Muscle of leg (tissue), 11 donors: ENCODE results near the gene SOCS7. TPM values are rescaled to one million over a fixed set of nuclear protein-coding genes. Genes with fewer than 3 reads are reported as not detected.

Source experiments
- DNase-seq: peaks from one replicate; pipeline ENCODE4 v3.0.0; 2013
- H3K27ac ChIP-seq: one replicate; pipeline ENCODE4 v1.5.1; 2013; ENCODE audit warnings: mild to moderate bottlenecking, low read length, control low read depth
- H3K27me3 ChIP-seq: one replicate; pipeline ENCODE4 v1.6.1; 2013; ENCODE audit warnings: low read length; ENCODE audit not compliant: control insufficient read depth, insufficient read depth
- H3K36me3 ChIP-seq: one replicate; pipeline ENCODE4 v1.6.1; 2013; ENCODE audit warnings: low read length; ENCODE audit not compliant: control insufficient read depth, insufficient read depth
- H3K4me1 ChIP-seq: one replicate; pipeline ENCODE4 v1.6.1; 2013; ENCODE audit warnings: low read length; ENCODE audit not compliant: control insufficient read depth, insufficient read depth
- H3K4me3 ChIP-seq: one replicate; pipeline ENCODE4 v1.5.1; 2013; ENCODE audit warnings: low read length, control low read depth
- H3K9me3 ChIP-seq: replicated peaks from 2 replicates; pipeline ENCODE4 v1.6.1; 2013; ENCODE audit warnings: low read depth, low read length; ENCODE audit not compliant: control insufficient read depth
- WGBS: methylation state at CpG from one replicate; pipeline ENCODE4 v1.1.5; 2013; ENCODE audit warnings: missing lambda C conversion rate; ENCODE audit not compliant: insufficient coverage; 5-methylcytosine and 5-hydroxymethylcytosine counted together
- polyA plus RNA-seq, 8 donors: library from polyadenylated mRNA; unstranded; fragments of 120-200 nt; gene quantifications; one replicate each; pipeline versions ENCODE4 v1.2.1 to v1.2.3, GENCODE V29; 2013; ENCODE audit warnings: inconsistent platforms in 1 of 8, low replicate concordance in 1 of 8; ENCODE audit not compliant: insufficient read length in 8 of 8, insufficient read depth in 1 of 8
- total RNA-seq: library from RNA; stranded (reverse); fragments of 120-200 nt; gene quantifications from one replicate; pipeline ENCODE4 v1.2.4, GENCODE V29; 2013

SOCS7 gene
- total and polyA plus RNA-seq, 9 donors: 12.4 to 18.6 (median 16.0) TPM

GRCh38 chr17:38358586-38359513 lies 7.2 kb downstream of the SOCS7 start:
- peak; percentile 26 for DNase-seq
- no peak overlapping the region for H3K4me3 ChIP-seq
- H3K27me3 ChIP-seq: no peaks in the 10 kb centered on the region
- H3K27ac ChIP-seq: no peak overlapping the region
- no peaks in the 10 kb centered on the region for H3K9me3 ChIP-seq
- H3K4me1 ChIP-seq: peaks cover 47% of the 10 kb centered on the region
- peaks cover 3% of the 10 kb centered on the region for H3K36me3 ChIP-seq
- 44% methylated on average over 4 of the region's 9 CpGs for WGBS

- peaks cover 24% of the 10 kb centered on the region for H3K36me3 ChIP-seq
Measured at GRCh38 chr17:38361694-38362465, 10.2 kb downstream of the SOCS7 start.

GRCh38 chr17:38363016-38363415 lies 11.4 kb downstream of the SOCS7 start:
- H3K27ac ChIP-seq: no peak overlapping the region
- no peaks in the 10 kb centered on the region for H3K9me3 ChIP-seq
- DNase-seq: no peak
- no peaks in the 10 kb centered on the region for H3K27me3 ChIP-seq
- no peak overlapping the region for H3K4me3 ChIP-seq
- peaks cover 21% of the 10 kb centered on the region for H3K4me1 ChIP-seq
- WGBS: 95% methylated on average over 5 of the region's 5 CpGs
- H3K36me3 ChIP-seq: peaks cover 30% of the 10 kb centered on the region

More at GRCh38 chr17:38361694-38362465, 10.2 kb downstream of the SOCS7 start:
- DNase-seq: no peak
- Histone ChIP-seq H3K9me3 (no peaks in the 10 kb centered on the region), H3K27ac (peak overlapping the region; percentile 25), H3K4me3 (no peak overlapping the region), H3K27me3 (no peaks in the 10 kb centered on the region), H3K4me1 (peaks cover 31% of the 10 kb centered on the region)
- 69% methylated on average over 4 of the region's 5 CpGs for WGBS

GRCh38 chr17:38364741-38365140 lies 13.1 kb downstream of the SOCS7 start:
- H3K27me3 ChIP-seq: no peaks in the 10 kb centered on the region
- no peaks in the 10 kb centered on the region for H3K9me3 ChIP-seq
- DNase-seq: no peak
- H3K36me3 ChIP-seq: peaks cover 43% of the 10 kb centered on the region
- peaks cover 13% of the 10 kb centered on the region for H3K4me1 ChIP-seq
- no peak overlapping the region for H3K4me3 ChIP-seq
- WGBS: no CpG with 5 or more reads among the region's 8 CpGs
- H3K27ac ChIP-seq: no peak overlapping the region

- H3K27ac ChIP-seq: no peak overlapping the region
- DNase-seq: no peak
- no peaks in the 10 kb centered on the region for H3K9me3 ChIP-seq
- no CpG with 5 or more reads among the region's 8 CpGs for WGBS
- H3K4me3 ChIP-seq: no peak overlapping the region
- H3K27me3 ChIP-seq: no peaks in the 10 kb centered on the region
- peaks cover 65% of the 10 kb centered on the region for H3K36me3 ChIP-seq
- no peaks in the 10 kb centered on the region for H3K4me1 ChIP-seq
Measured at GRCh38 chr17:38369124-38369886, 17.7 kb downstream of the SOCS7 start.

- Histone ChIP-seq H3K27ac (no peak overlapping the region), H3K27me3 (no peaks in the 10 kb centered on the region), H3K36me3 (peaks cover 36% of the 10 kb centered on the region), H3K9me3 (no peaks in the 10 kb centered on the region), H3K4me3 (no peak overlapping the region), H3K4me1 (no peaks in the 10 kb centered on the region)
- WGBS: no CpG with 5 or more reads among the region's 1 CpG
- no peak for DNase-seq
Measured at GRCh38 chr17:38379448-38379847, 27.8 kb downstream of the SOCS7 start.

- Histone ChIP-seq H3K4me1 (no peaks in the 10 kb centered on the region), H3K27me3 (no peaks in the 10 kb centered on the region), H3K9me3 (no peaks in the 10 kb centered on the region), H3K4me3 (no peak overlapping the region), H3K36me3 (peaks cover 52% of the 10 kb centered on the region), H3K27ac (no peak overlapping the region)
- no CpG with 5 or more reads among the region's 4 CpGs for WGBS
- DNase-seq: no peak
Measured at GRCh38 chr17:38395090-38395489, 43.4 kb downstream of the SOCS7 start.

- H3K9me3 ChIP-seq: no peaks in the 10 kb centered on the region
- H3K36me3 ChIP-seq: peaks cover 74% of the 10 kb centered on the region
- H3K27me3 ChIP-seq: no peaks in the 10 kb centered on the region
- whole genome bisulfite sequencing: 100% methylated on average over 1 of the region's 2 CpGs
- H3K4me1 ChIP-seq: no peaks in the 10 kb centered on the region
- no peak for DNase-seq
- no peak overlapping the region for H3K4me3 ChIP-seq
- H3K27ac ChIP-seq: no peak overlapping the region
Measured at GRCh38 chr17:38397227-38397626, 45.6 kb downstream of the SOCS7 start.

- H3K4me3 ChIP-seq: no peak overlapping the region
- no peaks in the 10 kb centered on the region for H3K9me3 ChIP-seq
- no peaks in the 10 kb centered on the region for H3K27me3 ChIP-seq
- DNase-seq: no peak
- 50% methylated on average over 1 of the region's 6 CpGs for WGBS
- peaks cover 2% of the 10 kb centered on the region for H3K4me1 ChIP-seq
- no peak overlapping the region for H3K27ac ChIP-seq
- H3K36me3 ChIP-seq: peaks cover 78% of the 10 kb centered on the region
Measured at GRCh38 chr17:38400286-38400685, 48.6 kb downstream of the SOCS7 start.
